HepG2 (cell line): Measurements from ENCODE around the gene TMEM9B. TPM values are rescaled to one million over a fixed set of nuclear protein-coding genes. Genes with fewer than 3 reads are reported as not detected.

Experiments used
- ATAC-seq: fragments of 200-7000 bp; cut with Tn5 transposase; 3 replicates; pipeline ENCODE4 v1.9.1; 2020; ENCODE audit warnings: mild to moderate bottlenecking, moderate library complexity
- BruUV-seq: library from RNA; stranded (reverse); fragments of 400-500 nt; replicated peaks from 2 replicates; lab custom pipeline; 2021; lab: Mats Ljungman, UMichigan
- CTCF ChIA-PET: fragments of 300-600 bp; formaldehyde crosslinking; extraction: SDS; loops from one replicate; lab custom pipeline; 2021; ENCODE audit warnings: low total read pairs, inconsistent platforms, low intra/inter-chr PET ratio; lab: Yijun Ruan, JAX
- POLR2A ChIA-PET: fragments of 350-600 bp; sonication (Branson Sonifier 250); formaldehyde crosslinking; loops from one replicate; lab custom pipeline; 2020; ENCODE audit warnings: antibody characterized with exemption, inconsistent platforms; lab: Yijun Ruan, JAX
- DNase-seq: peaks from one replicate; pipeline ENCODE4 v3.0.0-alpha.2; 2015; ENCODE audit warnings: low spot score
- FAIRE-seq: peaks from 3 replicates; lab custom pipeline; 2011; peaks lifted over from hg19 to GRCh38; lab: Jason Lieb, UNC
- H2AFZ ChIP-seq: one replicate; pipeline ENCODE4 v1.6.1; 2011; ENCODE audit warnings: low read length, inconsistent platforms
- H3K27ac ChIP-seq: fragments of 300-600 bp; 3 replicates; pipeline ENCODE4 v1.8.0; 2011; ENCODE audit warnings: mixed run types, mild to moderate bottlenecking, mixed read lengths, low read length, inconsistent platforms; ENCODE audit not compliant: insufficient read depth; ENCODE audit errors: extremely low read length
- H3K27me3 ChIP-seq, 2 experiments: fragments of 200-600 bp in 1 of 2; 2 replicates in 1 of 2; 3 replicates in 1 of 2; pipeline versions ENCODE4 v1.6.0 to v1.8.0; 2011; ENCODE audit warnings: low read length in 2 of 2, mild to moderate bottlenecking in 2 of 2, moderate library complexity in 2 of 2, inconsistent platforms in 1 of 2; ENCODE audit not compliant: insufficient read depth in 2 of 2, control insufficient read depth in 1 of 2
- H3K36me3 ChIP-seq, 2 experiments: fragments of 200-600 bp in 1 of 2; replicated peaks in 1 of 2; 2 replicates in 1 of 2; 3 replicates in 1 of 2; pipeline versions ENCODE4 v1.5.1 to v1.8.0; 2011; ENCODE audit warnings: low read length in 2 of 2, inconsistent platforms in 1 of 2; ENCODE audit not compliant: insufficient read depth in 2 of 2, control insufficient read depth in 1 of 2
- H3K4me1 ChIP-seq: 2 replicates; pipeline ENCODE4 v1.5.1; 2012; ENCODE audit warnings: low read length, inconsistent platforms; ENCODE audit not compliant: insufficient read depth
- H3K4me2 ChIP-seq: 2 replicates; pipeline ENCODE4 v1.6.0; 2011; ENCODE audit warnings: low read depth, low read length, inconsistent platforms
- H3K4me3 ChIP-seq, 3 experiments: fragments of 200-600 bp in 1 of 3; sonication (generic), shearing (Covaris generic) in 1 of 3; replicated peaks in 1 of 3; 2 replicates each; pipeline ENCODE4 v1.5.1; 2011 to 2016; ENCODE audit warnings: low read length in 3 of 3, inconsistent platforms in 2 of 3, low read depth in 2 of 3, mild to moderate bottlenecking in 2 of 3, control low read depth in 1 of 3, mixed read lengths in 1 of 3; ENCODE audit not compliant: insufficient read depth in 1 of 3
- H3K79me2 ChIP-seq: one replicate; pipeline ENCODE4 v1.6.1; 2011; ENCODE audit warnings: low read length, inconsistent platforms; ENCODE audit not compliant: insufficient read depth
- H3K9ac ChIP-seq: 2 replicates; pipeline ENCODE4 v1.6.0; 2011; ENCODE audit warnings: mild to moderate bottlenecking, low read depth, low read length, inconsistent platforms; ENCODE audit not compliant: insufficient read depth
- H3K9me3 ChIP-seq: 2 replicates; pipeline ENCODE4 v1.5.1; 2012; ENCODE audit warnings: mild to moderate bottlenecking, low read length
- H4K20me1 ChIP-seq: 2 replicates; pipeline ENCODE4 v1.6.0; 2011; ENCODE audit warnings: inconsistent platforms, mild to moderate bottlenecking, low read length, moderate library complexity; ENCODE audit not compliant: insufficient read depth
- ARID2 ChIP-seq: sonication (generic); formaldehyde crosslinking; IDR thresholded peaks from 2 replicates; pipeline ENCODE4 v1.8.1; 2022; ENCODE audit warnings: mild to moderate bottlenecking, missing genetic modification reagents, borderline replicate concordance
- MEF2D ChIP-seq: sonication (generic); formaldehyde crosslinking; IDR thresholded peaks from 2 replicates; pipeline ENCODE4 v1.5.1; 2020; ENCODE audit warnings: mild to moderate bottlenecking, missing genetic modification reagents
- REPIN1 ChIP-seq: sonication (generic); formaldehyde crosslinking; IDR thresholded peaks from 2 replicates; pipeline ENCODE4 v1.8.0; 2022; ENCODE audit warnings: missing genetic modification reagents, low read depth, mild to moderate bottlenecking, borderline replicate concordance
- TRIM24 ChIP-seq: sonication (generic); formaldehyde crosslinking; IDR thresholded peaks from 2 replicates; pipeline ENCODE4 v1.8.0; 2022; ENCODE audit warnings: mild to moderate bottlenecking, missing genetic modification reagents
- ZNF207 ChIP-seq: fragments of 450-650 bp; IDR thresholded peaks from 2 replicates; pipeline ENCODE4 v1.6.1; 2016; ENCODE audit warnings: antibody characterized with exemption, borderline replicate concordance
- ZNF232 ChIP-seq: sonication (generic); formaldehyde crosslinking; IDR thresholded peaks from 2 replicates; pipeline ENCODE4 v1.4.0; 2020; ENCODE audit warnings: missing genetic modification reagents, borderline replicate concordance
- ZNF724P ChIP-seq: sonication (generic); formaldehyde crosslinking; IDR thresholded peaks from 2 replicates; pipeline ENCODE4 v1.8.0; 2022; ENCODE audit warnings: missing genetic modification reagents, borderline replicate concordance
- WGBS: methylation state at CpG from one replicate; pipeline ENCODE4 v1.1.6; 2017; ENCODE audit warnings: low lambda C conversion rate; 5-methylcytosine and 5-hydroxymethylcytosine counted together
- in situ Hi-C: cut with HindIII; loops from 2 replicates; pipeline ENCODE4 v1.10.0; 2017; ENCODE audit warnings: low pct_unique_long_range_greater_than_20kb; ENCODE audit not compliant: extremely low pct_ligation_motif_present
- intact Hi-C: fragments of 100-400 bp; cut with micrococcal nuclease; formaldehyde crosslinking; loops from one replicate; pipeline ENCODE4 v1.10.0; 2022; ENCODE audit not compliant: unreplicated experiment
- polyA plus RNA-seq, 8 experiments: library from polyadenylated mRNA; depleted of rRNA in 3 of 8; stranded (reverse) in 7 of 8; unstranded in 1 of 8; fragments of >200 nt; fragmentation: Illumina TruSeq in 4 of 8; extraction: Trizol in 4 of 8; gene quantifications; 2 replicates each; pipeline versions ENCODE4 v1.2.1 to v1.2.3, GENCODE V29; 2011 to 2016; ENCODE audit warnings: low read depth in 4 of 8, missing spikeins in 1 of 8, mixed read lengths in 1 of 8; ENCODE audit not compliant: insufficient read depth in 1 of 8
- total RNA-seq, 5 experiments: library from RNA; depleted of rRNA; stranded (reverse); fragments of >200 nt; fragmentation: Illumina TruSeq; extraction: Trizol; gene quantifications; 2 replicates each; pipeline ENCODE4 v1.2.3, GENCODE V29; 2016; ENCODE audit warnings: low read depth in 1 of 5
- TF ChIP-seq, protein P1 (sequence below): sonication (generic); formaldehyde crosslinking; IDR thresholded peaks from 2 replicates; pipeline ENCODE4 v1.8.0; 2022; ENCODE audit warnings: mild to moderate bottlenecking, missing genetic modification reagents, moderate library complexity
- TF ChIP-seq, protein P2 (sequence below): sonication (generic); formaldehyde crosslinking; IDR thresholded peaks from 2 replicates; pipeline ENCODE4 v1.4.0; 2020; ENCODE audit warnings: missing genetic modification reagents

Gene TMEM9B
- total and polyA plus RNA-seq, 2 of the 13 experiments (the other 11 are each of a cell fraction or from before 2014, with no cell fraction given) = 12.4 to 20.8 TPM

GRCh38 chr11:8934742-8935488 lies 29.3 kb downstream of the TMEM9B start:
- 48% methylated on average over 14 of the region's 14 CpGs for WGBS
- FAIRE-seq (no peak), DNase-seq (peak; percentile 18), ATAC-seq (no peak)
- Histone ChIP-seq H3K9ac (no peak overlapping the region), H3K9me3 (no peaks in the 10 kb centered on the region), H3K4me3 (no peak overlapping the region), H4K20me1 (no peaks in the 10 kb centered on the region), H3K79me2 (no peaks in the 10 kb centered on the region), H3K36me3 (no peaks in the 10 kb centered on the region), H3K4me1 (no peaks in the 10 kb centered on the region), H2AFZ (peak overlapping the region; percentile 65), H3K4me2 (no peak overlapping the region), H3K27ac (no peak overlapping the region), H3K27me3 (no peaks in the 10 kb centered on the region)
- in situ Hi-C loops (no loop called here), intact Hi-C loops (no loop called here)
- POLR2A ChIA-PET = interaction anchor here (0.9 kb wide), 1 partner anchor 9 kb away, joined by 3 read pairs; no protein-coding TSS in a partner anchor
- CTCF ChIA-PET = no interaction called here
- no peak for TF ChIP-seq ZNF724P (CRISPR knock-in tag)
- no peak for TF ChIP-seq MEF2D (CRISPR knock-in tag)
- TF ChIP-seq ARID2 = no peak
- TF ChIP-seq REPIN1 (CRISPR knock-in tag) = no peak
- TF ChIP-seq ZNF232 = no peak
- no peak for TF ChIP-seq TRIM24 (CRISPR knock-in tag)
- TF ChIP-seq ZNF207 = no peak
- TF ChIP-seq, protein P1, sequence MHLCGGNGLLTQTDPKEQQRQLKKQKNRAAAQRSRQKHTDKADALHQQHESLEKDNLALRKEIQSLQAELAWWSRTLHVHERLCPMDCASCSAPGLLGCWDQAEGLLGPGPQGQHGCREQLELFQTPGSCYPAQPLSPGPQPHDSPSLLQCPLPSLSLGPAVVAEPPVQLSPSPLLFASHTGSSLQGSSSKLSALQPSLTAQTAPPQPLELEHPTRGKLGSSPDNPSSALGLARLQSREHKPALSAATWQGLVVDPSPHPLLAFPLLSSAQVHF (CRISPR knock-in tag) = no peak
- TF ChIP-seq, protein P2, sequence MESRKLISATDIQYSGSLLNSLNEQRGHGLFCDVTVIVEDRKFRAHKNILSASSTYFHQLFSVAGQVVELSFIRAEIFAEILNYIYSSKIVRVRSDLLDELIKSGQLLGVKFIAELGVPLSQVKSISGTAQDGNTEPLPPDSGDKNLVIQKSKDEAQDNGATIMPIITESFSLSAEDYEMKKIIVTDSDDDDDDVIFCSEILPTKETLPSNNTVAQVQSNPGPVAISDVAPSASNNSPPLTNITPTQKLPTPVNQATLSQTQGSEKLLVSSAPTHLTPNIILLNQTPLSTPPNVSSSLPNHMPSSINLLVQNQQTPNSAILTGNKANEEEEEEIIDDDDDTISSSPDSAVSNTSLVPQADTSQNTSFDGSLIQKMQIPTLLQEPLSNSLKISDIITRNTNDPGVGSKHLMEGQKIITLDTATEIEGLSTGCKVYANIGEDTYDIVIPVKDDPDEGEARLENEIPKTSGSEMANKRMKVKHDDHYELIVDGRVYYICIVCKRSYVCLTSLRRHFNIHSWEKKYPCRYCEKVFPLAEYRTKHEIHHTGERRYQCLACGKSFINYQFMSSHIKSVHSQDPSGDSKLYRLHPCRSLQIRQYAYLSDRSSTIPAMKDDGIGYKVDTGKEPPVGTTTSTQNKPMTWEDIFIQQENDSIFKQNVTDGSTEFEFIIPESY (CRISPR knock-in tag) = no peak
- no TSS peak for BruUV-seq
